GM06990 (cell line): Measurements from ENCODE around the gene FLCN.
"Not testable (repeated sequence)": the region's sequence is repeated elsewhere in the genome, so short reads cannot be mapped to it uniquely, and the experiment has no call there.

Experiments used
- DNase-seq: peaks from one replicate; pipeline ENCODE4 v3.0.0-alpha.2; 2011; ENCODE audit not compliant: insufficient read length; ENCODE audit errors: extremely low read depth
- H3K27me3 ChIP-seq: replicated peaks from 2 replicates; pipeline ENCODE4 v1.6.0; 2011; ENCODE audit warnings: low read length; ENCODE audit not compliant: control insufficient read depth, insufficient read depth
- H3K36me3 ChIP-seq: 2 replicates; pipeline ENCODE4 v1.5.1; 2011; ENCODE audit warnings: low read length; ENCODE audit not compliant: control insufficient read depth, insufficient read depth
- H3K4me3 ChIP-seq: replicated peaks from 2 replicates; pipeline ENCODE4 v1.5.1; 2011; ENCODE audit warnings: low read depth, mild to moderate bottlenecking, control low read depth, low read length
- TF ChIP-seq, protein P1 (sequence below): IDR thresholded peaks from 2 replicates; pipeline ENCODE4 v1.5.1; 2011; ENCODE audit warnings: low read length, control low read depth, mild to moderate bottlenecking, inconsistent platforms; ENCODE audit not compliant: insufficient read depth, poor library complexity, severe bottlenecking

FLCN gene

GRCh38 chr17:17191346-17191792 lies 45.6 kb downstream of the FLCN start:
- H3K27me3 ChIP-seq = no peaks in the 10 kb centered on the region

DNA sequence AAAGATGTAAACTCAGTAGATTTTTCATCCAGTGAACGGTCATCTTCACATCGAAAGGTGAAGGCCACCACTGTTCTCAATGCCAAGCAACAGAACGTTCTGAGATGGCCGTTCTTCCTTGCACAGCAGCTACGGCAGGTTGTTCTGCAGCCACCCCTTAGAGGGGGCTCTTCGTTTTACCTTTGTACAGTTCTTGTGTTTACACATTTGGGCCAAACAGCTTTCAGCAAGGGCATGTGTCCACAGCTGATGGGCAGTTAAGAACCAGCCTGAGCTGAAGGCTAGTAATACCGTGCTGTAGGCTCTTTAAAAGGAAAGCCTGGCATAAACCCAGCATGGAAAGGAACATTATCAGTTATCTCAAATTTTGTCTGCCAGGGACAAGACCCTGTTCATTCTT lies 46.8 kb downstream of the FLCN start:
- Histone ChIP-seq H3K4me3 (no peak overlapping the region), H3K27me3 (no peaks in the 10 kb centered on the region), H3K36me3 (peaks cover 5% of the 10 kb centered on the region)
- TF ChIP-seq, protein P1, sequence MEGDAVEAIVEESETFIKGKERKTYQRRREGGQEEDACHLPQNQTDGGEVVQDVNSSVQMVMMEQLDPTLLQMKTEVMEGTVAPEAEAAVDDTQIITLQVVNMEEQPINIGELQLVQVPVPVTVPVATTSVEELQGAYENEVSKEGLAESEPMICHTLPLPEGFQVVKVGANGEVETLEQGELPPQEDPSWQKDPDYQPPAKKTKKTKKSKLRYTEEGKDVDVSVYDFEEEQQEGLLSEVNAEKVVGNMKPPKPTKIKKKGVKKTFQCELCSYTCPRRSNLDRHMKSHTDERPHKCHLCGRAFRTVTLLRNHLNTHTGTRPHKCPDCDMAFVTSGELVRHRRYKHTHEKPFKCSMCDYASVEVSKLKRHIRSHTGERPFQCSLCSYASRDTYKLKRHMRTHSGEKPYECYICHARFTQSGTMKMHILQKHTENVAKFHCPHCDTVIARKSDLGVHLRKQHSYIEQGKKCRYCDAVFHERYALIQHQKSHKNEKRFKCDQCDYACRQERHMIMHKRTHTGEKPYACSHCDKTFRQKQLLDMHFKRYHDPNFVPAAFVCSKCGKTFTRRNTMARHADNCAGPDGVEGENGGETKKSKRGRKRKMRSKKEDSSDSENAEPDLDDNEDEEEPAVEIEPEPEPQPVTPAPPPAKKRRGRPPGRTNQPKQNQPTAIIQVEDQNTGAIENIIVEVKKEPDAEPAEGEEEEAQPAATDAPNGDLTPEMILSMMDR = no peak
- no peak for DNase-seq

More at GRCh38 chr17:17191346-17191792, 45.6 kb downstream of the FLCN start:
- TF ChIP-seq, protein P1 = no peak
- H3K36me3 ChIP-seq = peaks cover 5% of the 10 kb centered on the region
- no peak overlapping the region for H3K4me3 ChIP-seq
- no peak for DNase-seq

DNA sequence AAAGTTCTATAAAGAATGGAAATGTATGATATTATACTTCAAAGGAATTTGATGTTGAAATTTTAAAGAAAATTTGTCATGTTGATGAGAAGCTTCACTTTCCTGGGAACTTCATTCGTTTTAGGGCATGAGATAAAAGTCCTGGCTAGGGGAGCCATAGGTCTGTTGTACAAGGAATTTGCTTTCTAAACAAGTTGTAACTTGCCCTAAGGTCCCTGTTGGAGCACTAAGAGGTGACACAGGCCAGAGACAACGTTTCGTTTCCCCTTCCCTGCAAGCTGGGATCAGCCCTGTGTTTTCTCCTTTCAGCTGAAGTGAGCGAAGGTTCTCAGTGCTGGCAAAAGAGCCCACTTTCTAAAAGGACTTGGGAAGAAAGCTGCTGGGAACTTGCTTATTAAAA lies 47.4 kb downstream of the FLCN start:
- H3K36me3 ChIP-seq = peaks cover 5% of the 10 kb centered on the region
- no peaks in the 10 kb centered on the region for H3K27me3 ChIP-seq
- TF ChIP-seq, protein P1 = no peak
- DNase-seq = no peak
- no peak overlapping the region for H3K4me3 ChIP-seq

GRCh38 chr17:17188586-17188985 lies 48.4 kb downstream of the FLCN start:
- Histone ChIP-seq H3K36me3 (peaks cover 10% of the 10 kb centered on the region), H3K4me3 (no peak overlapping the region), H3K27me3 (no peaks in the 10 kb centered on the region)
- TF ChIP-seq, protein P1 = no peak
- DNase-seq = no peak

DNA sequence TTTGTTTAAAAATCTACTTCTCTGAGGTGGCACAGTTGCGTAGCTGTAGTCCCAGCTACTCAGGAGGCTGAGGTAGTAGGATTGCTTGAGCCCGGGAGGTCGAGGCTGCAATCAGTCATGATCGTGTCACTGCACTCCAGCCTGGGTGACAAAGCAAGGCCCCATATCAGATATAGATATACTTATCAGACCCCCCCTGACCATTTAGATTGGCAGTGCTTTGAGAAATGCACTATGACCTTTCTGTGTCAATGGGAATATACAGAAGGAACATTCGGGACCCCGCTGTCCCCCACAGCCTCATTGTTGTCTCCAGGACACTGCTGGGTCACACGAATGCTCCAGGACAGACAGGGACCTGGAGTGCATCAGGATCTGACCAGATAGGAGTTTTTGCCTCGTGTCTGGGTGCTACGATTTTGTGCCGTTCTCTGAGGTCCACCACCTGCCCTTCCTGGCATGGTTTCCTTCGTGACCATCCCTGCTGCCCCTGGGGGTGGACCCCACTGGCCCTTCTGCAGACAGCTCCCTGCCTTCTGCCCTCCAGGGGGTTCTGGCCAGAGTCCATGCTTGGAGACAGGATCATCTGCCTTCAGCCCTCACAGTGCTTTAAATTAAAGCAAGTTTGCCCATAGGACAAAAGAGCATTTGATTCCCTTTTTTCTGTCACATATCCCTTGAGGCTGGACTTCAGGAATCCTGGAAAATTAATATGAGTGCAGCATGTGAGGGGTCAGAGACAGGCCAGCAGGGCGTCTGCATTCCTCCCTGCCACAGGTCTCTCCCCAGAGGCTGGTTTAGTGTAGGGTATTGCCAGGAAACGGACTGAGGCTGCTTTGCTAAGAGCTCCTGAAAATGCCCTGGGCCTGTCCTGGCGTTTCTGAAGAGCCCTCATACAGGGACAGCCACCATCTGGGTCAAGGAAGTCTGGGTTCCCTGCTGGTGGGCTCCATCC lies 50.1 kb downstream of the FLCN start:
- H3K4me3 ChIP-seq = no peak overlapping the region
- H3K27me3 ChIP-seq = no peaks in the 10 kb centered on the region
- TF ChIP-seq, protein P1 = no peak
- H3K36me3 ChIP-seq = peaks cover 13% of the 10 kb centered on the region
- no peak for DNase-seq

DNA sequence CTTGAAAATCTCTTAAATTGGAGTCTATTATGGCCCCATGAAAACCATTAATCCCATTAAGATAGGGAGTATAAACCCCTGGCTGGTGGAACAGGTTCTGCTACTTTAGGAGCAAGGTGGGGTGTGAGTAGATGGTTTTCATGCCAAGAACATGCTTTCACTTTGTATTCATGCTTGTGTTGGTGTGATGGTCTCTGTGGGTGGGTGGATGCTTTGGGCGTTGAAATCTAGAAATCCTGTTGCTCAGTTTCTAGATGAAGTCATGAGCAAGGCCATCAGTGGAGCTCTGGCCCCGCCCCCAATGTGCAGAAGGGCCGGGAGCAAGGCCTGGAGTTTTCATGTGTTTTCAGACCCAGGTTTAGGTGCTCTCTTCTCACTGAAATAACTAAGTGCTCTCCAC lies 50.9 kb downstream of the FLCN start:
- Histone ChIP-seq H3K36me3 (peaks cover 11% of the 10 kb centered on the region), H3K4me3 (no peak overlapping the region), H3K27me3 (no peaks in the 10 kb centered on the region)
- TF ChIP-seq, protein P1 = no peak
- no peak for DNase-seq

- H3K36me3 ChIP-seq = peaks cover 19% of the 10 kb centered on the region
- not testable (repeated sequence) for H3K4me3 ChIP-seq, DNase-seq, H3K27me3 ChIP-seq
These were observed 51.8 kb downstream of the FLCN start for GRCh38 chr17:17184985-17185757.
